ENCODE measurements around the gene SMPX.

The SMPX gene

GRCh38 chrX:21733705-21734104, 24.2 kb downstream of the SMPX start:
- peaks cover 7% of the 10 kb centered on the region; the same call in 1 of the 2 replicates for H3K27me3 ChIP-seq (ENCODE audit: control insufficient read depth, insufficient read depth, low read length)
- H3K27ac ChIP-seq (ENCODE audit: low read depth, low read length): no peak overlapping the region

GRCh38 chrX:21730026-21730425, 27.9 kb downstream of the SMPX start:
- Histone ChIP-seq H3K9ac (ENCODE audit: low read depth, low read length) (no peak overlapping the region), H3K9me3 (ENCODE audit: control insufficient read depth, insufficient read depth, low read length) (no peaks in the 10 kb centered on the region), H3K4me3 (ENCODE audit: low read depth, low read length) (no peak overlapping the region), H3K36me3 (ENCODE audit: control insufficient read depth, insufficient read depth, low read length) (no peaks in the 10 kb centered on the region), H3K27ac (ENCODE audit: low read depth, low read length) (no peak overlapping the region), H3K27me3 (ENCODE audit: control insufficient read depth, insufficient read depth, low read length) (0 out of 2 replicates have a peak, but pooled peaks cover 2% of the 10 kb centered on the region), H3K4me1 (ENCODE audit: control insufficient read depth, insufficient read depth, low read length) (peaks cover 12% of the 10 kb centered on the region)

More at GRCh38 chrX:21733705-21734104, 24.2 kb downstream of the SMPX start:
- no peaks in the 10 kb centered on the region for H3K36me3 ChIP-seq (ENCODE audit: control insufficient read depth, insufficient read depth, low read length)
- H3K4me1 ChIP-seq (ENCODE audit: control insufficient read depth, insufficient read depth, low read length): peaks cover 5% of the 10 kb centered on the region
- no peaks in the 10 kb centered on the region for H3K9me3 ChIP-seq (ENCODE audit: control insufficient read depth, insufficient read depth, low read length)
- no peak overlapping the region for H3K9ac ChIP-seq (ENCODE audit: low read depth, low read length)
- H3K4me3 ChIP-seq (ENCODE audit: low read depth, low read length): no peak overlapping the region

GRCh38 chrX:21728276-21728968, 29.5 kb downstream of the SMPX start:
- H3K9me3 ChIP-seq (ENCODE audit: control insufficient read depth, insufficient read depth, low read length): no peaks in the 10 kb centered on the region

GRCh38 chrX:21725916-21726315, 32.0 kb downstream of the SMPX start:
- H3K27ac ChIP-seq (ENCODE audit: low read depth, low read length): no peak overlapping the region
- H3K27me3 ChIP-seq (ENCODE audit: control insufficient read depth, insufficient read depth, low read length): no peaks in the 10 kb centered on the region
- peaks cover 12% of the 10 kb centered on the region for H3K4me1 ChIP-seq (ENCODE audit: control insufficient read depth, insufficient read depth, low read length)
- H3K4me3 ChIP-seq (ENCODE audit: low read depth, low read length): no peak overlapping the region
- H3K36me3 ChIP-seq (ENCODE audit: control insufficient read depth, insufficient read depth, low read length): no peaks in the 10 kb centered on the region
- no peaks in the 10 kb centered on the region for H3K9me3 ChIP-seq (ENCODE audit: control insufficient read depth, insufficient read depth, low read length)
- no peak overlapping the region for H3K9ac ChIP-seq (ENCODE audit: low read depth, low read length)

More at GRCh38 chrX:21728276-21728968, 29.5 kb downstream of the SMPX start:
- 0 out of 2 replicates have a peak, but pooled peaks cover 2% of the 10 kb centered on the region for H3K27me3 ChIP-seq (ENCODE audit: control insufficient read depth, insufficient read depth, low read length)
- no peak overlapping the region for H3K4me3 ChIP-seq (ENCODE audit: low read depth, low read length)
- no peak overlapping the region for H3K27ac ChIP-seq (ENCODE audit: low read depth, low read length)
- peaks cover 12% of the 10 kb centered on the region for H3K4me1 ChIP-seq (ENCODE audit: control insufficient read depth, insufficient read depth, low read length)
- H3K36me3 ChIP-seq (ENCODE audit: control insufficient read depth, insufficient read depth, low read length): no peaks in the 10 kb centered on the region
- H3K9ac ChIP-seq (ENCODE audit: low read depth, low read length): no peak overlapping the region

GRCh38 chrX:21725496-21725895, 32.4 kb downstream of the SMPX start:
- Histone ChIP-seq H3K27ac (ENCODE audit: low read depth, low read length) (no peak overlapping the region), H3K9me3 (ENCODE audit: control insufficient read depth, insufficient read depth, low read length) (no peaks in the 10 kb centered on the region), H3K4me1 (ENCODE audit: control insufficient read depth, insufficient read depth, low read length) (peaks cover 12% of the 10 kb centered on the region), H3K9ac (ENCODE audit: low read depth, low read length) (no peak overlapping the region), H3K27me3 (ENCODE audit: control insufficient read depth, insufficient read depth, low read length) (no peaks in the 10 kb centered on the region), H3K4me3 (ENCODE audit: low read depth, low read length) (no peak overlapping the region), H3K36me3 (ENCODE audit: control insufficient read depth, insufficient read depth, low read length) (no peaks in the 10 kb centered on the region)

- no peaks in the 10 kb centered on the region for H3K36me3 ChIP-seq (ENCODE audit: control insufficient read depth, insufficient read depth, low read length)
- H3K9ac ChIP-seq (ENCODE audit: low read depth, low read length): no peak overlapping the region
Measured at GRCh38 chrX:21723814-21724213, 34.1 kb downstream of the SMPX start.

GRCh38 chrX:21723084-21723483, 34.8 kb downstream of the SMPX start:
- no peaks in the 10 kb centered on the region for H3K36me3 ChIP-seq (ENCODE audit: control insufficient read depth, insufficient read depth, low read length)
- no peak overlapping the region for H3K27ac ChIP-seq (ENCODE audit: low read depth, low read length)

More at GRCh38 chrX:21723814-21724213, 34.1 kb downstream of the SMPX start:
- no peak overlapping the region for H3K4me3 ChIP-seq (ENCODE audit: low read depth, low read length)
- peaks cover 12% of the 10 kb centered on the region for H3K4me1 ChIP-seq (ENCODE audit: control insufficient read depth, insufficient read depth, low read length)
- H3K9me3 ChIP-seq (ENCODE audit: control insufficient read depth, insufficient read depth, low read length): no peaks in the 10 kb centered on the region
- no peaks in the 10 kb centered on the region for H3K27me3 ChIP-seq (ENCODE audit: control insufficient read depth, insufficient read depth, low read length)
- no peak overlapping the region for H3K27ac ChIP-seq (ENCODE audit: low read depth, low read length)

GRCh38 chrX:21721195-21721594, 36.7 kb downstream of the SMPX start:
- no peaks in the 10 kb centered on the region for H3K36me3 ChIP-seq (ENCODE audit: control insufficient read depth, insufficient read depth, low read length)
- no peaks in the 10 kb centered on the region for H3K9me3 ChIP-seq (ENCODE audit: control insufficient read depth, insufficient read depth, low read length)
- H3K4me3 ChIP-seq (ENCODE audit: low read depth, low read length): no peak overlapping the region
- no peak overlapping the region for H3K27ac ChIP-seq (ENCODE audit: low read depth, low read length)
- peaks cover 3% of the 10 kb centered on the region; the same call in 1 of the 2 replicates for H3K4me1 ChIP-seq (ENCODE audit: control insufficient read depth, insufficient read depth, low read length)
- H3K27me3 ChIP-seq (ENCODE audit: control insufficient read depth, insufficient read depth, low read length): no peaks in the 10 kb centered on the region
- no peak overlapping the region for H3K9ac ChIP-seq (ENCODE audit: low read depth, low read length)

More at GRCh38 chrX:21723084-21723483, 34.8 kb downstream of the SMPX start:
- H3K4me3 ChIP-seq (ENCODE audit: low read depth, low read length): no peak overlapping the region
- peaks cover 9% of the 10 kb centered on the region for H3K4me1 ChIP-seq (ENCODE audit: control insufficient read depth, insufficient read depth, low read length)
- no peaks in the 10 kb centered on the region for H3K9me3 ChIP-seq (ENCODE audit: control insufficient read depth, insufficient read depth, low read length)
- H3K9ac ChIP-seq (ENCODE audit: low read depth, low read length): no peak overlapping the region
- H3K27me3 ChIP-seq (ENCODE audit: control insufficient read depth, insufficient read depth, low read length): no peaks in the 10 kb centered on the region

GRCh38 chrX:21718575-21718974, 39.3 kb downstream of the SMPX start:
- Histone ChIP-seq H3K9ac (ENCODE audit: low read depth, low read length) (no peak overlapping the region), H3K4me1 (ENCODE audit: control insufficient read depth, insufficient read depth, low read length) (no peaks in the 10 kb centered on the region), H3K36me3 (ENCODE audit: control insufficient read depth, insufficient read depth, low read length) (no peaks in the 10 kb centered on the region), H3K27me3 (ENCODE audit: control insufficient read depth, insufficient read depth, low read length) (no peaks in the 10 kb centered on the region), H3K27ac (ENCODE audit: low read depth, low read length) (no peak overlapping the region), H3K9me3 (ENCODE audit: control insufficient read depth, insufficient read depth, low read length) (peaks cover 2% of the 10 kb centered on the region; the same call in 1 of the 2 replicates), H3K4me3 (ENCODE audit: low read depth, low read length) (no peak overlapping the region)

GRCh38 chrX:21717802-21718201, 40.1 kb downstream of the SMPX start:
- Histone ChIP-seq H3K9me3 (ENCODE audit: control insufficient read depth, insufficient read depth, low read length) (peaks cover 4% of the 10 kb centered on the region; the same call in 1 of the 2 replicates), H3K27me3 (ENCODE audit: control insufficient read depth, insufficient read depth, low read length) (no peaks in the 10 kb centered on the region), H3K27ac (ENCODE audit: low read depth, low read length) (no peak overlapping the region), H3K9ac (ENCODE audit: low read depth, low read length) (no peak overlapping the region), H3K36me3 (ENCODE audit: control insufficient read depth, insufficient read depth, low read length) (no peaks in the 10 kb centered on the region), H3K4me3 (ENCODE audit: low read depth, low read length) (no peak overlapping the region), H3K4me1 (ENCODE audit: control insufficient read depth, insufficient read depth, low read length) (no peaks in the 10 kb centered on the region)

GRCh38 chrX:21715825-21716224, 42.1 kb downstream of the SMPX start:
- Histone ChIP-seq H3K9ac (ENCODE audit: low read depth, low read length) (no peak overlapping the region), H3K27me3 (ENCODE audit: control insufficient read depth, insufficient read depth, low read length) (no peaks in the 10 kb centered on the region), H3K9me3 (ENCODE audit: control insufficient read depth, insufficient read depth, low read length) (peaks cover 4% of the 10 kb centered on the region; the same call in 1 of the 2 replicates), H3K4me1 (ENCODE audit: control insufficient read depth, insufficient read depth, low read length) (no peaks in the 10 kb centered on the region), H3K4me3 (ENCODE audit: low read depth, low read length) (no peak overlapping the region), H3K27ac (ENCODE audit: low read depth, low read length) (no peak overlapping the region), H3K36me3 (ENCODE audit: control insufficient read depth, insufficient read depth, low read length) (no peaks in the 10 kb centered on the region)

All from HUES48 (cell line).